ENCODE results near the gene VSTM5. TPM values are rescaled to one million over a fixed set of nuclear protein-coding genes. Genes with fewer than 3 reads are reported as not detected.
A peak's percentile ranks its signal among the peaks of the same experiment; 100 is the strongest.

Gene VSTM5
- total RNA-seq (2021; ENCODE audit: unreplicated experiment) = not detected
- polyA plus RNA-seq (2012) = 0.02 and 0.04 TPM in 2 replicates
- Bru-seq, nascent RNA = percentile 8 among the genes with signal in this experiment
- percentile 9 among the genes with signal in this experiment for BruChase-seq, experiment 1, labeled RNA remaining after a 6-hour chase
- BruChase-seq, experiment 2, labeled RNA remaining after a 2-hour chase = percentile 6 among the genes with signal in this experiment
- long read RNA-seq = 0 reads

DNA sequence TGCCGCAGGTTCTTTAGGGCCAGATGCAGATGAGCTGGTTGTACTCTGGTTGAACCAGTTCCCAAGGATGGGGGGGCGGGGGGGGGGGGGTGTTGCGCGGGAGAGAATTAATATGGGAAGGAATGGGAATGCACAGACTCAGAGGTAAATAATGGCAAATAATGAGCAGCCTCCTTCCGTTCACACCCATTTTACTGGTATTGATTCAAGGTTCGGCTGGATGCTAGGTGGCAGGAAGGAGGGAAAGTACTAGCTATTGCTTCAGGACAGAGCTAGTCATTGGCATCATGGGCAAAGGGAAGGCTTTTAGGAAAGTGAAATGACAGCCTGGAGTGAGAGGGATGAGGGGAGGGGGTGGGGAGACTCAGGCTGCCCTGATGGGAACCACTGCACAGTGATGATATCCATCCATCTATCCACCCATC lies at the start of gene VSTM5:
Gene VSTM5 (minus strand): TSS at position 25 of the 425 bp plus-strand sequence. CDS start 116 bp downstream, outside the sequence.
- no peak within 1 kb of the TSS for H3K4me2 ChIP-seq (ENCODE audit: low read length)
- intact Hi-C loops (cut with micrococcal nuclease) = no loop called here
- H3K9ac ChIP-seq (ENCODE audit: low read length) = no peak within 1 kb of the TSS
- no peaks in the 10 kb centered on the region for H3K9me2 ChIP-seq (ENCODE audit: insufficient read depth)
- POLR2A ChIA-PET = interaction anchor here (0.6 kb wide), 1 partner anchor 700 kb away, joined by 3 read pairs; no protein-coding TSS in a partner anchor
- ATAC-seq = no peak
- no peak for DNase-seq (ENCODE audit: low read depth, low spot score)
- BruUV-seq (replicated peaks) = no TSS peak
- CTCF ChIA-PET = no interaction called here
- no peaks in the 10 kb centered on the region for H3K36me3 ChIP-seq (ENCODE audit: control insufficient read depth in 1 of 2, insufficient read depth in 2 of 2, low read length in 2 of 2)
- H3K4me3 ChIP-seq (replicated peaks in 1 of 2; ENCODE audit: low read depth in 1 of 2, low read length in 2 of 2) = no peak within 1 kb of the TSS
- no peak within 1 kb of the TSS for H2AFZ ChIP-seq (ENCODE audit: low read depth, low read length, poor library complexity, severe bottlenecking)
- H3K9me3 ChIP-seq (ENCODE audit: control insufficient read depth in 1 of 2, insufficient read depth in 1 of 2, low read depth in 1 of 2, low read length in 2 of 2) = no peaks in the 10 kb centered on the region
- H3K79me2 ChIP-seq (ENCODE audit: insufficient read depth, low read length) = no peaks in the 10 kb centered on the region
- H3K4me1 ChIP-seq (ENCODE audit: control insufficient read depth in 1 of 2, insufficient read depth in 2 of 2, low read length in 2 of 2) = peaks cover 0 to 2% of the 10 kb centered on the region in 2 experiments; a peak in 1 of 4 replicates
- no peaks in the 10 kb centered on the region for H4K20me1 ChIP-seq (ENCODE audit: insufficient read depth)
- H3K27me3 ChIP-seq (ENCODE audit: insufficient read depth, low read length) = no peaks in the 10 kb centered on the region
- H3K27ac ChIP-seq (ENCODE audit: low read depth, low read length) = no peak within 1 kb of the TSS
- TF ChIP-seq POLR2A (IDR thresholded peaks at IDR 0.05; ENCODE audit: borderline replicate concordance, extremely low read depth, insufficient read depth, insufficient read length) = no peak
- TF ChIP-seq CTCF (IDR thresholded peaks at IDR 0.05 in 2 of 3, conservative IDR thresholded peaks at IDR 0.05 in 1 of 3; ENCODE audit: borderline replicate concordance in 1 of 3, insufficient read depth in 1 of 3, low read depth in 2 of 3, low read length in 2 of 3) = no peak
- TF ChIP-seq TCF7L2 (IDR thresholded peaks at IDR 0.05; ENCODE audit: borderline replicate concordance, extremely low read depth, insufficient read depth, insufficient read length) = no peak
- no peak for TF ChIP-seq REST (IDR thresholded peaks at IDR 0.05; ENCODE audit: low read depth)
- TF ChIP-seq FOSL1 (IDR thresholded peaks at IDR 0.05; ENCODE audit: low read depth) = no peak
- no peak for TF ChIP-seq EZH2 (IDR thresholded peaks at IDR 0.05)
- TF ChIP-seq ZNF274 (IDR thresholded peaks at IDR 0.05; ENCODE audit: low read depth, low read length) = no peak
- no peak for TF ChIP-seq CBX3 (IDR thresholded peaks at IDR 0.05; ENCODE audit: low read depth)
- no peak for TF ChIP-seq SIN3A (IDR thresholded peaks at IDR 0.05; ENCODE audit: low read depth)
- no peak for TF ChIP-seq ELF1 (IDR thresholded peaks at IDR 0.05; ENCODE audit: borderline replicate concordance, low read depth)
- no peak for TF ChIP-seq POLR2AphosphoS5 (IDR thresholded peaks at IDR 0.05; ENCODE audit: low read depth, low read length)
- no peak for TF ChIP-seq SRF (IDR thresholded peaks at IDR 0.05; ENCODE audit: low read depth)
- TF ChIP-seq, protein P1, sequence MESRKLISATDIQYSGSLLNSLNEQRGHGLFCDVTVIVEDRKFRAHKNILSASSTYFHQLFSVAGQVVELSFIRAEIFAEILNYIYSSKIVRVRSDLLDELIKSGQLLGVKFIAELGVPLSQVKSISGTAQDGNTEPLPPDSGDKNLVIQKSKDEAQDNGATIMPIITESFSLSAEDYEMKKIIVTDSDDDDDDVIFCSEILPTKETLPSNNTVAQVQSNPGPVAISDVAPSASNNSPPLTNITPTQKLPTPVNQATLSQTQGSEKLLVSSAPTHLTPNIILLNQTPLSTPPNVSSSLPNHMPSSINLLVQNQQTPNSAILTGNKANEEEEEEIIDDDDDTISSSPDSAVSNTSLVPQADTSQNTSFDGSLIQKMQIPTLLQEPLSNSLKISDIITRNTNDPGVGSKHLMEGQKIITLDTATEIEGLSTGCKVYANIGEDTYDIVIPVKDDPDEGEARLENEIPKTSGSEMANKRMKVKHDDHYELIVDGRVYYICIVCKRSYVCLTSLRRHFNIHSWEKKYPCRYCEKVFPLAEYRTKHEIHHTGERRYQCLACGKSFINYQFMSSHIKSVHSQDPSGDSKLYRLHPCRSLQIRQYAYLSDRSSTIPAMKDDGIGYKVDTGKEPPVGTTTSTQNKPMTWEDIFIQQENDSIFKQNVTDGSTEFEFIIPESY (IDR thresholded peaks at IDR 0.05; ENCODE audit: extremely low read depth, insufficient replicate concordance, low read length) = no peak
- TF ChIP-seq YY1 (IDR thresholded peaks at IDR 0.05; ENCODE audit: extremely low read depth, insufficient replicate concordance, low read depth, low read length) = no peak
- RAD21 ChIA-PET (ENCODE audit: low non-redundant PET in 1 of 2, low total read pairs in 2 of 2, uncharacterized antibody in 2 of 2, unreplicated experiment in 2 of 2) = no interaction called here

Measured in HCT116 (cell line).